ENCODE measurements around the gene HIRA.

Gene HIRA

DNA sequence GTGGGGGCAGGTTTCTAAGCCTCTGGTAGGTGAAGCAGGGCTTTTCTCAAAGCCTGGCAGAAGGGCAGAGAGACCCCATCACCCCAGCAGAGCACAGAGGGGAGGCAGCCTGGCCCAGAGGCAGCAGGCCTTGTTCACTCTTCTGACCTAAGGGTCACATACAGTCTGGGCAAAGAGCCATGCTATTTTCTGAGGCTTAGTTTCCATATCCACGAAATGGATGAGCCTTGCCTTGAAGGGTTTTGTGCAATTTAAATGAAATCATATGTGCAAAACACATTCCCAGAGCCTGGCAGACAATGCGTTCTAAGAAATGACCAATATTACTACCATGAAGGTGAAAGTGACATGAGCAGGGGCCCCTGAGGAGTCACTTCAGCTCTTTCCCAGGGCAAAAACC lies 44.5 kb downstream of the HIRA start:
- peaks cover 95% of the 10 kb centered on the region for H3K36me3 ChIP-seq (ENCODE audit: insufficient read depth, low read length)
- no peaks in the 10 kb centered on the region for H3K79me2 ChIP-seq (ENCODE audit: insufficient read depth, low read length)
- H3K27me3 ChIP-seq (ENCODE audit: insufficient read depth, low read length, poor library complexity), result no peaks in the 10 kb centered on the region
- H3K4me1 ChIP-seq (ENCODE audit: insufficient read depth, low read length), result no peaks in the 10 kb centered on the region
- DNase-seq (no peak), ATAC-seq (ENCODE audit: insufficient read depth, low read depth) (no peak)
- H3K9ac ChIP-seq (ENCODE audit: low read depth, low read length), result no peak overlapping the region
- no peak overlapping the region for H3K4me2 ChIP-seq (ENCODE audit: insufficient read depth, low read length)
- H3K4me3 ChIP-seq (ENCODE audit: low read depth in 1 of 2, low read length in 2 of 2), result no peak overlapping the region
- no peaks in the 10 kb centered on the region for H4K20me1 ChIP-seq (ENCODE audit: insufficient read depth, low read length)
- TF ChIP-seq EZH2 (IDR thresholded peaks at IDR 0.05; ENCODE audit: borderline replicate concordance, low read depth, low read length, severe bottlenecking), result no peak
- TF ChIP-seq, protein P1, sequence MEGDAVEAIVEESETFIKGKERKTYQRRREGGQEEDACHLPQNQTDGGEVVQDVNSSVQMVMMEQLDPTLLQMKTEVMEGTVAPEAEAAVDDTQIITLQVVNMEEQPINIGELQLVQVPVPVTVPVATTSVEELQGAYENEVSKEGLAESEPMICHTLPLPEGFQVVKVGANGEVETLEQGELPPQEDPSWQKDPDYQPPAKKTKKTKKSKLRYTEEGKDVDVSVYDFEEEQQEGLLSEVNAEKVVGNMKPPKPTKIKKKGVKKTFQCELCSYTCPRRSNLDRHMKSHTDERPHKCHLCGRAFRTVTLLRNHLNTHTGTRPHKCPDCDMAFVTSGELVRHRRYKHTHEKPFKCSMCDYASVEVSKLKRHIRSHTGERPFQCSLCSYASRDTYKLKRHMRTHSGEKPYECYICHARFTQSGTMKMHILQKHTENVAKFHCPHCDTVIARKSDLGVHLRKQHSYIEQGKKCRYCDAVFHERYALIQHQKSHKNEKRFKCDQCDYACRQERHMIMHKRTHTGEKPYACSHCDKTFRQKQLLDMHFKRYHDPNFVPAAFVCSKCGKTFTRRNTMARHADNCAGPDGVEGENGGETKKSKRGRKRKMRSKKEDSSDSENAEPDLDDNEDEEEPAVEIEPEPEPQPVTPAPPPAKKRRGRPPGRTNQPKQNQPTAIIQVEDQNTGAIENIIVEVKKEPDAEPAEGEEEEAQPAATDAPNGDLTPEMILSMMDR (IDR thresholded peaks at IDR 0.05; ENCODE audit: borderline replicate concordance, extremely low read depth, low read length, poor library complexity, severe bottlenecking), result no peak
- H3K9me3 ChIP-seq (ENCODE audit: insufficient read depth, low read length, severe bottlenecking), result no peaks in the 10 kb centered on the region
- H2AFZ ChIP-seq (ENCODE audit: low read depth, low read length), result no peak overlapping the region
- no peak overlapping the region for H3K27ac ChIP-seq (ENCODE audit: low read length)

DNA sequence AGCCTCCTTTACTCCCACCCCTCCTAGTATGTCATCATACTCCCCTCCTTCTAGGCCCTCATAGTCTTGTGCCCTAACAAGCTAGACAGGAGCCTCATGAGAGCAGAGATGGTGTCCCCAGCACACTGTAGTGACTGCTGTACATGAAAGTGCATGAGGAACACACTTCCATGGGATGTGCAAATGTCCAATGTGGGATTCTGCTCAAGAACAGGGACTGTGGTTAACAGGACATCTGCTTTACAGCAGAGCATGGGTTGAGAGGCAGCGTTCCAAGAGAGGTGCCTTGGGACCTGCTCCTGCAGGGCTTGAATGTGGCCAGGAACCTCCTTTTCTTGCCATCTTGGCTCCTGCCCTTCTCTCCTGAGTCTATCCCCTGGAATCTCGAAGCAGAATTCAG lies 45.3 kb downstream of the HIRA start:
- Histone ChIP-seq H4K20me1 (ENCODE audit: insufficient read depth, low read length) (no peaks in the 10 kb centered on the region), H3K4me2 (ENCODE audit: insufficient read depth, low read length) (no peak overlapping the region), H2AFZ (ENCODE audit: low read depth, low read length) (no peak overlapping the region), H3K27me3 (ENCODE audit: insufficient read depth, low read length, poor library complexity) (no peaks in the 10 kb centered on the region), H3K36me3 (ENCODE audit: insufficient read depth, low read length) (peaks cover 98% of the 10 kb centered on the region), H3K27ac (ENCODE audit: low read length) (no peak overlapping the region), H3K4me1 (ENCODE audit: insufficient read depth, low read length) (no peaks in the 10 kb centered on the region), H3K4me3 (ENCODE audit: low read depth in 1 of 2, low read length in 2 of 2) (no peak overlapping the region), H3K79me2 (ENCODE audit: insufficient read depth, low read length) (no peaks in the 10 kb centered on the region), H3K9ac (ENCODE audit: low read depth, low read length) (no peak overlapping the region), H3K9me3 (ENCODE audit: insufficient read depth, low read length, severe bottlenecking) (no peaks in the 10 kb centered on the region)
- DNase-seq (no peak), ATAC-seq (ENCODE audit: insufficient read depth, low read depth) (no peak)
- no peak for TF ChIP-seq EZH2 (IDR thresholded peaks at IDR 0.05; ENCODE audit: borderline replicate concordance, low read depth, low read length, severe bottlenecking)
- TF ChIP-seq, protein P1 (IDR thresholded peaks at IDR 0.05; ENCODE audit: borderline replicate concordance, extremely low read depth, low read length, poor library complexity, severe bottlenecking), result no peak

DNA sequence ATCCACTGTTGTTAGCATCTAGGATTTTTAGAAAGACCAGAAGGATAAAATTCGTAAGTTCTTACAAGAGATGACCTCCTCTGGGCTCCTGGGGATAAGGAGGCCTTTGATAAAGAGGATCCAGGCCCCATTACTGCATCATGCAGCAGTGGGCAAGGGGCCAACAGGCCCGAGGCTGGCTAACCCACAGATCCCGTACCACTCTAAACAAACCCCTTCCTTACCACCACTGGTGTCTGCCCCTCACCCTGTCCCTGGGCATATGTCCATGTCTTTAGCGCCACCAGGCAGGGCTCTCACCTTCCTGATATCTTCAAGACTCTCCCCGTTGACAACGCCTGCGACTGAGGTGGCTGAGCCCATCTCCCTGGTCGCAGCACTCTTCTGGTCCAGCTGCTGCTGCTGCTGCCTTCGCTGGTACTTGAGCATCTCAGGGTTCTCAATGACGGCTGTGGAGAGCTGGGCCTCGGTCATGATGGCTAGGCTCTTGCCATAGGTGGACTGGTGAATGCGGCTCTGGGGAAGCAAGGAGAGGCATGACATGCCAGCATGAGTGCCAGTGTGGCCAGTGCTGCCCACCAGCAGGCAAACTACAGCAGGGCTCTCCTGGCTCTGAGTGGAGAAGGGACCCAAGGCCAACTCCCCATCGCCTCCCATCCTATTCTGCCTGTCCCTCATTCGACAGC lies 46.2 kb downstream of the HIRA start:
- Histone ChIP-seq H2AFZ (ENCODE audit: low read depth, low read length) (no peak overlapping the region), H3K4me2 (ENCODE audit: insufficient read depth, low read length) (no peak overlapping the region), H3K36me3 (ENCODE audit: insufficient read depth, low read length) (peaks cover 97% of the 10 kb centered on the region), H3K4me3 (ENCODE audit: low read depth in 1 of 2, low read length in 2 of 2) (no peak overlapping the region), H4K20me1 (ENCODE audit: insufficient read depth, low read length) (no peaks in the 10 kb centered on the region), H3K27ac (ENCODE audit: low read length) (no peak overlapping the region), H3K9me3 (ENCODE audit: insufficient read depth, low read length, severe bottlenecking) (no peaks in the 10 kb centered on the region), H3K4me1 (ENCODE audit: insufficient read depth, low read length) (no peaks in the 10 kb centered on the region), H3K79me2 (ENCODE audit: insufficient read depth, low read length) (no peaks in the 10 kb centered on the region), H3K9ac (ENCODE audit: low read depth, low read length) (no peak overlapping the region), H3K27me3 (ENCODE audit: insufficient read depth, low read length, poor library complexity) (no peaks in the 10 kb centered on the region)
- no peak for DNase-seq
- no peak for TF ChIP-seq EZH2 (IDR thresholded peaks at IDR 0.05; ENCODE audit: borderline replicate concordance, low read depth, low read length, severe bottlenecking)
- TF ChIP-seq, protein P1 (IDR thresholded peaks at IDR 0.05; ENCODE audit: borderline replicate concordance, extremely low read depth, low read length, poor library complexity, severe bottlenecking), result no peak
- ATAC-seq (ENCODE audit: insufficient read depth, low read depth), result no peak

Data from DND-41 (cell line).